Measurements from ENCODE around the gene INCA1. TPM values are rescaled to one million over a fixed set of nuclear protein-coding genes. Genes with fewer than 3 reads are reported as not detected.

INCA1 gene
- polyA plus RNA-seq, 3 donors: 0.38 to 0.52 (median 0.44) TPM

DNA sequence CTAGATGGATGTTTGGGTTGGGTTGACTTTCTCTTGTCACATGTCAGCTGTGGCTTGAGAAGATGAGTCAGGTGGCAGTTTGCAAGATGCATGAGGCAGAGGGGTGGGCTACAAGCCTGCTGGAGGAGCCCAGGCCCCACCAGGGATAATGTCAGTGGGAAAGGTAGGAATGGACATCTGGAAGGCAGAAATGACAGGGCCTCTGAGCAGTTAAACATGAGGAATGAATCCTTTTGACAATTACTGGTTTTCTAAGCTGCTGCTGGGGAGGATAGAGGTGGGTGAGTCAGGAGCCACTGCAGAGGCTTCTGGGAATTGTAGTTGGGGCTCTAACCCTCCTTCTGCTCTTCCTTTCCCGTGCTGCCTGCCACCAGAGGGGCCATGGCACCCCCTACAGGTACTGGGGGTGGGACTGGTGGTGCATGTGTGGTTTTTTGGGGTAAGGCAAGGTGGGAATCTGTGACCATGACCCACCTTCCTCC is 22.2 kb upstream of the INCA1 start:
- Histone ChIP-seq H3K4me3 (replicated peaks in 1 of 3; ENCODE audit: low read depth in 2 of 3, low read length in 3 of 3) (no peak overlapping the region), H3K9ac (ENCODE audit: insufficient read depth, low read length, poor library complexity, severe bottlenecking) (no peak overlapping the region), H3K4me2 (replicated peaks; ENCODE audit: extremely low read depth, low read length, poor library complexity, severe bottlenecking) (no peak overlapping the region), H3K4me1 (ENCODE audit: control insufficient read depth in 1 of 2, insufficient read depth in 2 of 2, low read length in 2 of 2) (peaks cover 24 to 28% of the 10 kb centered on the region in 2 donors), H4K20me1 (ENCODE audit: insufficient read depth, low read length) (no peaks in the 10 kb centered on the region), H2AFZ (ENCODE audit: insufficient read depth, low read depth, low read length, poor library complexity, severe bottlenecking) (no peak overlapping the region), H3K9me3 (replicated peaks in 1 of 2; ENCODE audit: control insufficient read depth in 1 of 2, insufficient read depth in 1 of 2, low read length in 2 of 2) (no peaks in the 10 kb centered on the region), H3K27me3 (ENCODE audit: control insufficient read depth in 2 of 2, insufficient read depth in 2 of 2, low read length in 2 of 2) (no peaks in the 10 kb centered on the region), H3K79me2 (ENCODE audit: insufficient read depth, low read length) (no peaks in the 10 kb centered on the region), H3K27ac (ENCODE audit: low read depth in 1 of 2, low read length in 2 of 2) (peak overlapping the region in 1 of 2 donors; percentile 57), H3K36me3 (replicated peaks in 1 of 2; ENCODE audit: control insufficient read depth in 1 of 2, insufficient read depth in 2 of 2, low read length in 2 of 2) (peaks cover 38 to 69% of the 10 kb centered on the region in 2 donors)
- intact Hi-C loops (cut with micrococcal nuclease): no loop called here
- Mint-ChIP-seq H3K4me1 (peaks cover 30% of the 10 kb centered on the region), H3K27ac (peak overlapping the region in 5 of 7 donors; percentile 20 to 85 (median 44)), H3K36me3 (peaks cover 72 to 86% of the 10 kb centered on the region in 2 donors), H3K9me3 (peaks cover 0 to 2% (median 0%) of the 10 kb centered on the region in 7 donors), H3K27me3 (ENCODE audit: low read depth in 3 of 3) (peaks cover 0 to 1% (median 0%) of the 10 kb centered on the region in 3 donors), H3K4me3 (no peak overlapping the region)
- no CpG with 5 or more reads among the region's 1 CpG for WGBS (ENCODE audit: insufficient coverage)
- peak in 1 of 3 donors; percentile 21 for DNase-seq
- TF ChIP-seq, protein P1, sequence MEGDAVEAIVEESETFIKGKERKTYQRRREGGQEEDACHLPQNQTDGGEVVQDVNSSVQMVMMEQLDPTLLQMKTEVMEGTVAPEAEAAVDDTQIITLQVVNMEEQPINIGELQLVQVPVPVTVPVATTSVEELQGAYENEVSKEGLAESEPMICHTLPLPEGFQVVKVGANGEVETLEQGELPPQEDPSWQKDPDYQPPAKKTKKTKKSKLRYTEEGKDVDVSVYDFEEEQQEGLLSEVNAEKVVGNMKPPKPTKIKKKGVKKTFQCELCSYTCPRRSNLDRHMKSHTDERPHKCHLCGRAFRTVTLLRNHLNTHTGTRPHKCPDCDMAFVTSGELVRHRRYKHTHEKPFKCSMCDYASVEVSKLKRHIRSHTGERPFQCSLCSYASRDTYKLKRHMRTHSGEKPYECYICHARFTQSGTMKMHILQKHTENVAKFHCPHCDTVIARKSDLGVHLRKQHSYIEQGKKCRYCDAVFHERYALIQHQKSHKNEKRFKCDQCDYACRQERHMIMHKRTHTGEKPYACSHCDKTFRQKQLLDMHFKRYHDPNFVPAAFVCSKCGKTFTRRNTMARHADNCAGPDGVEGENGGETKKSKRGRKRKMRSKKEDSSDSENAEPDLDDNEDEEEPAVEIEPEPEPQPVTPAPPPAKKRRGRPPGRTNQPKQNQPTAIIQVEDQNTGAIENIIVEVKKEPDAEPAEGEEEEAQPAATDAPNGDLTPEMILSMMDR (IDR thresholded peaks at IDR 0.05): no peak

DNA sequence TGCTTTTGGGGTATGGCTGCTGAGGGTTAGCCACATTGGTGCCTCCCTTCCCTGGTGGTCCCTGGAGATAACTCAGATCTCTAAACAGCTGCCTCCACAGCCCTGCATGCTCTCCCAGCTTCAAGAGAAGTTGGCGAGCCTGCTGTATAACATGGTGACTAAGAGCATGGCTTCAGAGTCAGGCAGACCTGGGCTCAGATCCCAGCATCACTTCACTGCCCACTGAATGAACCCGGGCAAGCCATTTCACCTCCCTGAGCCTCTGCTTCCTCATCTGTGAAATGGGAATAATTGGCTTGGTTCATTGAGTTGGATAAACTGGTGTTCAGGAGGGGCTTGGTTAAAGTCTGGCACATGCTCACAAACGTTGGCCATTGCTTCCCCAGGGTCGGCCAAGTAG is 17.0 kb upstream of the INCA1 start:
- Histone ChIP-seq H3K79me2 (ENCODE audit: insufficient read depth, low read length) (no peaks in the 10 kb centered on the region), H3K4me2 (replicated peaks; ENCODE audit: extremely low read depth, low read length, poor library complexity, severe bottlenecking) (no peak overlapping the region), H3K9ac (ENCODE audit: insufficient read depth, low read length, poor library complexity, severe bottlenecking) (no peak overlapping the region), H3K27me3 (ENCODE audit: control insufficient read depth in 2 of 2, insufficient read depth in 2 of 2, low read length in 2 of 2) (no peaks in the 10 kb centered on the region), H3K36me3 (replicated peaks in 1 of 2; ENCODE audit: control insufficient read depth in 1 of 2, insufficient read depth in 2 of 2, low read length in 2 of 2) (peaks cover 40 to 71% of the 10 kb centered on the region in 2 donors), H3K4me1 (ENCODE audit: control insufficient read depth in 1 of 2, insufficient read depth in 2 of 2, low read length in 2 of 2) (peaks cover 13 to 16% of the 10 kb centered on the region in 2 donors), H4K20me1 (ENCODE audit: insufficient read depth, low read length) (no peaks in the 10 kb centered on the region), H3K9me3 (replicated peaks in 1 of 2; ENCODE audit: control insufficient read depth in 1 of 2, insufficient read depth in 1 of 2, low read length in 2 of 2) (no peaks in the 10 kb centered on the region), H3K27ac (ENCODE audit: low read depth in 1 of 2, low read length in 2 of 2) (no peak overlapping the region), H3K4me3 (replicated peaks in 1 of 3; ENCODE audit: low read depth in 2 of 3, low read length in 3 of 3) (no peak overlapping the region), H2AFZ (ENCODE audit: insufficient read depth, low read depth, low read length, poor library complexity, severe bottlenecking) (no peak overlapping the region)
- Mint-ChIP-seq H3K27me3 (ENCODE audit: low read depth in 3 of 3) (peaks cover 0 to 1% (median 1%) of the 10 kb centered on the region in 3 donors), H3K4me3 (no peak overlapping the region), H3K4me1 (peaks cover 20% of the 10 kb centered on the region), H3K9me3 (peaks cover 0 to 2% (median 0%) of the 10 kb centered on the region in 7 donors), H3K36me3 (peaks cover 73 to 93% of the 10 kb centered on the region in 2 donors), H3K27ac (no peak overlapping the region)
- no peak for DNase-seq
- 94% methylated on average over 3 of the region's 4 CpGs for WGBS (ENCODE audit: insufficient coverage)
- intact Hi-C loops (cut with micrococcal nuclease): no loop called here
- TF ChIP-seq, protein P1 (IDR thresholded peaks at IDR 0.05): no peak

Measured in CD14-positive monocyte (primary cell).